Astrocyte (in vitro differentiated cells and primary cell): ENCODE results near the gene NDUFB6.

ENCODE experiments used
- CTCF ChIP-seq: IDR thresholded peaks from 2 replicates; pipeline ENCODE4 v1.5.1; 2011; ENCODE audit warnings: low read depth, mild to moderate bottlenecking, inconsistent platforms, low read length, moderate library complexity; ENCODE audit not compliant: insufficient read depth
- EZH2 ChIP-seq: IDR thresholded peaks from 2 replicates; pipeline ENCODE4 v1.6.1; 2012; ENCODE audit warnings: mild to moderate bottlenecking, low read length, inconsistent platforms; ENCODE audit not compliant: insufficient read depth

- TF ChIP-seq CTCF (peak; percentile 99), EZH2 (no peak)
These were observed 6.9 kb upstream of the NDUFB6 start for GRCh38 chr9:32579706-32580331.
